ENCODE data around the gene SYNE2.

GRCh38 chr14:64247195-64247594 lies 394.4 kb downstream of the SYNE2 start:
- no peak for TF ChIP-seq CTCF (IDR thresholded peaks at IDR 0.05)
- TF ChIP-seq POLR2A (IDR thresholded peaks at IDR 0.05; ENCODE audit: low read depth), result no peak
- no peak for TF ChIP-seq POLR2AphosphoS5 (IDR thresholded peaks at IDR 0.05)

Data from esophagus muscularis mucosa (tissue), 3 donors.